HG03139 (cell line): Measurements from ENCODE around the gene PCDHGA2.
"Not testable (repeated sequence)": the region's sequence is repeated elsewhere in the genome, so short reads cannot be mapped to it uniquely, and the experiment has no call there.

Source experiments
- ATAC-seq: cut with Tn5 transposase; IDR thresholded peaks from one replicate; pipeline ENCODE4 v1.9.1; 2021; ENCODE audit not compliant: unreplicated experiment

The PCDHGA2 gene

GRCh38 chr5:141338538-141339306, at the start of gene PCDHGA2:
Gene PCDHGA2, plus strand, starts transcription at chr5:141338760.
- no peak for ATAC-seq

DNA sequence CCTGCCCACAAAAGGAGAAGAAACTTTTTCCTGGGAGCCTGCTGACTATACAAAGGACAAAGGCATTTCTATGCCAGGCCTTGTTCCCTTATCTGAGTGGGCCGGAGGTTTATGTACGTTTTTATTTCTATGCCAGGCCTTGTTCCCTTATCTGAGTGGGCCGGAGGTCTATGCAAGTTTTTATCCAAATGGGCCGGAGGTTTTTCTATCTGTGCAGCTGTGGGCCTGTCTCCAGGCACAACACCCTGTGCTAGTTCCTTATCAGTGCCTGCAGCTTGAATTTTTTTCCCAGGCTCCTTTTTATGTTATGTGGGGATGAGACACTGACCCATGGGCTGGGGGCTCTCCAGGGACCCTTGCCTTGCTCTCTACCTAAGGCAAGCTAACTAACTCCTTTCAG, 40.2 kb upstream of the PCDHGA2 start:
- ATAC-seq = no peak

- ATAC-seq = no peak
These were observed 34.8 kb upstream of the PCDHGA2 start, which contains the start of gene SLC25A2 for GRCh38 chr5:141303756-141304155. Gene SLC25A2, minus strand, starts transcription at chr5:141304049. Its CDS starts 184 bp downstream, at chr5:141303865.

GRCh38 chr5:141306630-141307029, 31.9 kb upstream of the PCDHGA2 start:
- ATAC-seq = no peak

DNA sequence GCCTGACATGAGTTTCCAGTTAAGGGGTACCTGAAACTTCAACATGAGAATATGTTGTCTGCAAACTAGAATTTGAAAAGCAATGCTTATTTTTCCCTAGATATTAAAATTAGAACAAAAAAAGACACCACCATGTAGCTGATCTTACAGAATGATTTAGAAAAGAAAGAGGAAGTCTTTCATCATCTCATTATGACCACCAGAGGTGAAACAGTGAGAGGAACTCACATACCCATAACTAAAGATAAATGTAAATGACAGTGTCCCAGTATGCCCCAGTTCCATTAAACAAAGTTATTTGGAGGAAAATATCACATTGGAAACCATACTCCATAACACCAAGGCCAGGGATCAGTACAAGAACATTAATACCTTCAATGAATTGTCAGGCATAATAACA, 24.8 kb upstream of the PCDHGA2 start:
- no peak for ATAC-seq

- ATAC-seq = not testable (repeated sequence)
These were observed 21.6 kb upstream of the PCDHGA2 start for GRCh38 chr5:141316963-141317362.

GRCh38 chr5:141319202-141319601, 19.4 kb upstream of the PCDHGA2 start:
- no peak for ATAC-seq

GRCh38 chr5:141319699-141320098, 18.9 kb upstream of the PCDHGA2 start:
- no peak for ATAC-seq

DNA sequence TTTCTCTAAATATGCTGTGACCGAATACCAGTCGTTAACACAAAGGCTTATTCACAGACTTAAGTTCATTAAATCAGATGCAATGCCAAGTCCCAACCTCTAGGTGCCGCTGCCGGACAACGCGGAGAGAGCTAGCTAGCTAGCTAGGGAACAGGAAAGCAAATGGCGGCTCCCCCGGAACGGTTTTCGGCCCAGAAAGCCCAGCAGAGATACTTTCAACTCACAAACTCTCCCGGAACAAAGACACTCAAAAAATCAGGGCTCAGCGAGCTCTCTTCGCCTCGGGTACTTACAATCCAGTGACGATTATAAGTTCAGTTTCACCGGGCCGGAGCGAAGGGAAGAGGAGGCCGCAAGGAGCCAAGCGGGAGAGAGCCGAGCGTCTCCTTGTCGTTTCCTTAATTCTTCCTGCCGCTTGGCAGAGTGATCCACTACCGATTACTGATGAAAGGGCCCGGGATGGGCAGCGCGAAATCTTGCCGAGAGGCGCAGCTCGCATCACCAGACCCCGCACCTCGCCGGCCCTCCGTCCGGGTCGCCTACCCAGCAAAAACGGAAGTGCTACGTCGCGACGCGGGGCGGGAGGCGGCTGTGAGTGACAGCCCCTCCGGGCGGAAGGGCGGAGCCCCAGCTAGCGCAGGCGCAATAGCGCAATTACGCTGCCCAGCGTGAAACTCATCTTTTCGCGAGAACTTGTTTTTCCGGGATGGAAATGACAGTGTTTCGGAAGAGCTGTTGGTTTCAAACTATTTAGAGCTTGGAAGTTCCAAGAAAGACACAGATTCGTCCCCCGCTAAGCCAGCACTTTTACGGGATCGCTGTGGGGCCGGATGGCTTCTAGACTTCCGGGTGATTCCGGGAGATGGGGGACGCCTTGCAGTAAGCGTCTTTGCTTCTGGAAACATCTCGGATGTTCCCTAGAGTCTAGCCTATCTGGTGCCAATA, 18.1 kb upstream of the PCDHGA2 start, which contains the start of gene TAF7:
TSS of gene TAF7 (minus strand) at position 560 of the 945 bp plus-strand sequence. CDS start 740 bp downstream, outside the sequence.
- peak; percentile 94 for ATAC-seq

DNA sequence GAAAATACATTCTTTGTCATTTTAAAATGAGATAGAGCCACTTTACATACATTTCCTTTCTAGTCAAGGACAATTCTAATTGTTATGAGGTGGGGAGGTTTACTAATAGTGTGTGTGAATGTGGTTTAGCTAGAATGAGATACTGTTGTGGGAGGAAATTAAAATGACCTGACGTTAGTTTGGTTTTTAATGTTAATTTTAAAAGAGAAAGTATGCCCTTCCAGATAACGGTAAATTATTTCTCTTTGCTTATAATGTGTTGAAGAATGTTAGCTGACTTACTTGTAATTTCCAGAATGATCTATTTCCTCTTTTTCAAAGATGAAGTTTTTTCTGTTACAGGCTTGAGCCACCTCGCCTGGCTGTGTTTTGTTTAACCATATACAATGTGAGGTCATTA, 16.3 kb upstream of the PCDHGA2 start:
- no peak for ATAC-seq

DNA sequence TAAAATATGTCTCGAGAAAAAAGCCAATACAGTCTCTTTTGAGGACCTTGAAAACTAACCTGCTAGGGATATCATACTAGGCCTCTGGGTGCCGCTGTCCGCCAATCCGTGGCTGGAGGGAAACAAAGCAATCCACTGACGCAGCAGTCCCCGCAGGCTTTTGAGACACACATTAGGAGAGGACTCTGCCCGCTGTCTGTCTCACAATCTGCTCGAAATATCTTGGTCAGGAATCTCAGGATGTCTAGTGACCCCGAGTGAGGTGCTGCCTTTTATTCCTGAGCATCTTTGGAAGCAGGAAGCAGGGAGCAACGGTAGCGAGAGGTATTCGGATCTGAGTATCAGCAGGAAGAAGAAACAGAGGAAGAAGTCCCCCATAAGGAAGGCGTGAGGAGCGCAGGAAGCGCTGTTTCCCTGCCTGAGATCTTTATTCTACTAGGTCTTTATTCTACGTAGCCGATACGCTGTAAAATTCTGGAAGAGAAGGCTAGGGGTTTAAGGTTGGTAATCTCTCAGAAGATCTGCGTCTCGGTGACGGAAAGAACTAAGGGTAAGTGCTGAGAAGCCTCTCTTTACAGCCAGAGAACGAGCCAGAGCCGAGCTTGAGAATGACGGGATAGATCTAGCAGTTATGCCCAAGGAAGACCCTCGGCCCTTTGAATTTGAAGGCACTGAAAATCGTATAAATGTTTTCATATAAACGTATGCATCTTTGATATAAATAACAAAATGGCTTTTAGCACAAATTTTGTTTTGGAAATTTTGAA, 12.3 kb upstream of the PCDHGA2 start:
- peak; percentile 80 for ATAC-seq

GRCh38 chr5:141328231-141328630, 10.3 kb upstream of the PCDHGA2 start:
- no peak for ATAC-seq

DNA sequence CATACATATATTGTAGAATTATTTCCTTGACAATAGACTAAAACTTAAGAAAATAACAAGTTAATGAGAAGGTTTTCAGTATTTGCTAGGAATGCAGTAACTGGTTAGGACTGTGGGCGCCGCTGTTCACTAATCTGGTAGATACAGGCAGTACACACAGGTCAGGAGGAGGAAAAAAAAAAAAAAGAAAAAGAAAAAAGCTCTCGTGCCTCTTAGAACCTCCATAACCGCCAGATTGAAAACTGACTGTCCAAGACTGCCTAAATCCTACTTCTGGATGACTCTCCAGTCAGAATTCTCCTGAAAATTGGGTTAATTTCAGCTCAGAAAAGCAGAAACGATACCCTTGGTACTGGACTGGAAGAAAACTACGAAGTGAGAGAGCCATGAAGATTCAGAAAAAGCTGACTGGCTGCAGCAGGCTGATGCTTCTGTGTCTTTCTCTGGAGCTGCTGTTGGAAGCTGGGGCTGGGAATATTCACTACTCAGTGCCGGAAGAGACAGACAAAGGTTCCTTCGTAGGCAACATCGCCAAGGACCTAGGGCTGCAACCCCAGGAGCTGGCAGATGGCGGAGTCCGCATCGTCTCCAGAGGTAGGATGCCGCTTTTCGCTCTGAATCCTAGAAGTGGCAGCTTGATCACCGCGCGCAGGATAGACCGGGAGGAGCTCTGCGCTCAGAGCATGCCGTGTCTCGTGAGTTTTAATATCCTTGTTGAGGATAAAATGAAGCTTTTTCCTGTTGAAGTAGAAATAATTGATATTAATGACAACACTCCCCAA, 8.1 kb upstream of the PCDHGA2 start, which contains the start of gene PCDHGA1:
TSS of gene PCDHGA1 (plus strand) at position 216 of the 782 bp plus-strand sequence.
- no peak for ATAC-seq

- ATAC-seq = not testable (repeated sequence)
These were observed 6.0 kb upstream of the PCDHGA2 start for GRCh38 chr5:141332571-141332970.

DNA sequence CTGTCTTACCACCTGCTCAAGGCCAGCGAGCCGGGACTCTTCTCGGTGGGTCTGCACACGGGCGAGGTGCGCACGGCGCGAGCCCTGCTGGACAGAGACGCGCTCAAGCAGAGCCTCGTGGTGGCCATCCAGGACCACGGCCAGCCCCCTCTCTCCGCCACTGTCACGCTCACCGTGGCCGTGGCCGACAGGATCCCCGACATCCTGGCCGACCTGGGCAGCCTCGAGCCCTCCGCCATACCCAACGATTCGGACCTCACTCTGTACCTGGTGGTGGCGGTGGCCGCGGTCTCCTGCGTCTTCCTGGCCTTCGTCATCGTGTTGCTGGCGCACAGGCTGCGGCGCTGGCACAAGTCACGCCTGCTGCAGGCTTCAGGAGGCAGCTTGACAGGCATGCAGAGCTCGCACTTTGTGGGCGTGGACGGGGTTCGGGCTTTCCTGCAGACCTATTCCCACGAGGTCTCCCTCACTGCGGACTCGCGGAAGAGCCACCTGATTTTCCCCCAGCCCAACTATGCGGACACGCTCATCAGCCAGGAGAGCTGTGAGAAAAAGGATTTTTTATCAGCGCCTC, 2.3 kb downstream of the PCDHGA2 start:
- ATAC-seq = not testable (repeated sequence)

- no peak for ATAC-seq
These were observed 4.2 kb downstream of the PCDHGA2 start for GRCh38 chr5:141342773-141343172.

DNA sequence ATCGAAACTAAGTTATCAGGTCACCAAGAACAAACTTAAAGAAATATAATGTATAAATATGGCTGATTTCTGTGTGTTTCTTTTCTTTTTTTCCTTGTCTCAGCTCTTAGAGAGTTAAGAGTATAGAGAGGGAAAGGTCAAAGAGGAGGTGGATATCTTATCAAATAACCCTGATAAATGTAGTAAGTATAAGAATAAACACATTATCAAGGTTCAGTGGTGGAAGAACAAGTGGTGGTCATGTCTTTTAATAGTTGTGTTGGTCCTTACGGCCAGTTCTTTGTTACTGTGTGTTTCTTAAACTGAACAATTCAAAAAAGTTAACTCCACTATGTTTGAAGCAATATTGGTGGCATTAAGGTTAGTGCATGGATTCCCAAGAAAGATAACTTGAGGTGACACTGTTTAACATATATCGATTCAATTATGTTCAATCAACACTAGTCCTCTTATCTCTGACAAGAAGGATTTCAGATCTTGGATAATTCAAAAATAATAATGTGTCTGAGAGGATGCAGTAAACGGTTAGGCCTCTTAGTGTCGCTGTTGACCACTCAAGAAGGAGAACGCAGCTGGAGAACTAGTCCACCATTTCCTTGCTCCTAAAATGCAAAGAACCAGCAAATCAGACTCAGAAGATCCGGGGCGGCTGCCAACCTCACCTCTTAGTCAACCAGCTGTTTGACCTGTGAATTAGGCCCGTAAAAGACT, 4.8 kb downstream of the PCDHGA2 start, which contains the start of gene PCDHGA3:
TSS of gene PCDHGA3 (plus strand) at position 588 of the 711 bp plus-strand sequence. CDS start 205 bp downstream, outside the sequence.
- no peak for ATAC-seq

DNA sequence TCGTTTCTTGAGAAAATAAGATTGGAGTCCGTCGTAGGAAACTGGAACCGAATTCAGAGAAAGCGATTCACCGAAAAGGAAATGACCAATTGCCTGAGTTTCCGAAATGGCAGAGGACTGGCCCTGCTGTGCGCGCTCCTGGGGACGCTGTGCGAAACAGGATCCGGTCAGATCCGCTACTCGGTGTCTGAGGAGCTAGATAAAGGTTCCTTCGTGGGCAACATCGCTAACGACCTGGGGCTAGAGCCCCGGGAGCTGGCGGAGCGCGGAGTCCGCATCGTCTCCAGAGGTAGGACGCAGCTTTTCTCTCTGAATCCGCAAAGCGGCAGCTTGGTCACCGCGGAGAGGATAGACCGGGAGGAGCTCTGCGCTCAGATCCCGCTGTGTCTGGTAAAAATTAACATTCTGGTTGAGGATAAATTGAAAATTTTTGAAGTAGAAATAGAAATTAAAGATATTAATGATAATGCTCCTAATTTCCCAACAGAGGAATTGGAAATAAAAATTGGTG, 5.4 kb downstream of the PCDHGA2 start:
- ATAC-seq = no peak

DNA sequence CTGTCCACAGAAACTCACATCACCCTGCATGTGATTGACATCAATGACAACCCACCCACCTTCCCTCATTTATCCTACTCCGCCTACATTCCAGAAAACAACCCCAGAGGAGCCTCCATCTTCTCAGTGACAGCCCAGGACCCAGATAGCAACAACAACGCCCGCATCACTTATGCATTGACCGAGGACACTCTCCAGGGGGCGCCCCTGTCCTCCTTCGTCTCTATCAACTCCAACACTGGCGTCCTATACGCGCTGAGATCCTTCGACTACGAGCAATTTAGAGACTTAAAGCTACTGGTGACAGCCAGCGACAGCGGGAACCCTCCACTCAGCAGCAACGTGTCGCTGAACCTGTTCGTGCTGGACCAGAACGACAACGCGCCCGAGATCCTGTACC, 6.8 kb downstream of the PCDHGA2 start:
- ATAC-seq = no peak
